Lower leg skin (tissue), 3 donors: ENCODE measurements around the gene ANK3.

Experiments used
- CTCF ChIP-seq, 3 donors: fragments of 450-650 bp; IDR thresholded peaks; one replicate each; pipeline ENCODE4 v1.5.1; 2016; ENCODE audit warnings: antibody characterized with exemption in 3 of 3, mild to moderate bottlenecking in 3 of 3, moderate library complexity in 2 of 3
- POLR2A ChIP-seq, 2 donors: fragments of 450-650 bp; IDR thresholded peaks; one replicate each; pipeline ENCODE4 v1.6.1; 2016 to 2017; ENCODE audit warnings: antibody characterized with exemption in 2 of 2, mild to moderate bottlenecking in 1 of 2, moderate library complexity in 1 of 2

- TF ChIP-seq CTCF (IDR thresholded peaks at IDR 0.05): no peak
- no peak for TF ChIP-seq POLR2A (IDR thresholded peaks at IDR 0.05)
Measured at GRCh38 chr10:60236869-60237524, 152.7 kb downstream of the ANK3 start.
